IMR-90 (cell line): Measurements from ENCODE around the gene SPAG9. TPM values are rescaled to one million over a fixed set of nuclear protein-coding genes. Genes with fewer than 3 reads are reported as not detected.

Source experiments
- MXI1 ChIP-seq: IDR thresholded peaks from 2 replicates; pipeline ENCODE4 v1.6.1; 2012; ENCODE audit warnings: low read depth, mild to moderate bottlenecking, low read length, moderate library complexity, borderline replicate concordance
- polyA plus RNA-seq, 3 experiments: library from polyadenylated mRNA; depleted of rRNA; stranded (reverse); fragments of >200 nt; gene quantifications; 2 replicates each; pipeline ENCODE4 v1.2.3, GENCODE V29; 2012; ENCODE audit warnings: low replicate concordance in 1 of 3
- total RNA-seq: library from RNA; depleted of rRNA; stranded (reverse); fragments of >200 nt; gene quantifications from 2 replicates; pipeline ENCODE4 v1.2.3, GENCODE V29; 2012
- TF ChIP-seq, protein P1 (sequence below): fragments of 150-350 bp; IDR thresholded peaks from 2 replicates; pipeline ENCODE4 v1.6.1; 2016; ENCODE audit warnings: low read depth, mild to moderate bottlenecking, low read length, moderate library complexity, borderline replicate concordance

SPAG9 gene
- total and polyA plus RNA-seq, 2 of the 4 experiments (the other 2 are of a cell fraction), result 26.7 to 75.5 TPM

GRCh38 chr17:51119415-51120356, 982 bp downstream of the SPAG9 start (continued):
- TF ChIP-seq, protein P1, sequence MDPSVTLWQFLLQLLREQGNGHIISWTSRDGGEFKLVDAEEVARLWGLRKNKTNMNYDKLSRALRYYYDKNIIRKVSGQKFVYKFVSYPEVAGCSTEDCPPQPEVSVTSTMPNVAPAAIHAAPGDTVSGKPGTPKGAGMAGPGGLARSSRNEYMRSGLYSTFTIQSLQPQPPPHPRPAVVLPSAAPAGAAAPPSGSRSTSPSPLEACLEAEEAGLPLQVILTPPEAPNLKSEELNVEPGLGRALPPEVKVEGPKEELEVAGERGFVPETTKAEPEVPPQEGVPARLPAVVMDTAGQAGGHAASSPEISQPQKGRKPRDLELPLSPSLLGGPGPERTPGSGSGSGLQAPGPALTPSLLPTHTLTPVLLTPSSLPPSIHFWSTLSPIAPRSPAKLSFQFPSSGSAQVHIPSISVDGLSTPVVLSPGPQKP, result no peak
- no peak for TF ChIP-seq MXI1
